Transverse colon (tissue), 3 donors: ENCODE results near the gene C12orf75.

Experiments used
- EP300 ChIP-seq: sonication (generic); formaldehyde crosslinking; IDR thresholded peaks from one replicate; pipeline ENCODE4 v1.6.1; 2017; ENCODE audit warnings: antibody characterized with exemption, low read depth
- TF ChIP-seq, protein P1 (sequence below), 5 experiments: fragments of 200-600 bp in 3 of 5; fragments of 450-650 bp in 2 of 5; sonication (generic) in 3 of 5; IDR thresholded peaks; 1 replicate in 2 of 5; 2 replicates in 3 of 5; pipeline ENCODE4 v1.5.1; 2016 to 2017; ENCODE audit warnings: antibody characterized with exemption in 5 of 5, inconsistent platforms in 3 of 5, mild to moderate bottlenecking in 2 of 5, moderate library complexity in 1 of 5

GRCh38 chr12:105368047-105368646, 37.7 kb downstream of the C12orf75 start:
- no peak for TF ChIP-seq EP300
- TF ChIP-seq, protein P1, sequence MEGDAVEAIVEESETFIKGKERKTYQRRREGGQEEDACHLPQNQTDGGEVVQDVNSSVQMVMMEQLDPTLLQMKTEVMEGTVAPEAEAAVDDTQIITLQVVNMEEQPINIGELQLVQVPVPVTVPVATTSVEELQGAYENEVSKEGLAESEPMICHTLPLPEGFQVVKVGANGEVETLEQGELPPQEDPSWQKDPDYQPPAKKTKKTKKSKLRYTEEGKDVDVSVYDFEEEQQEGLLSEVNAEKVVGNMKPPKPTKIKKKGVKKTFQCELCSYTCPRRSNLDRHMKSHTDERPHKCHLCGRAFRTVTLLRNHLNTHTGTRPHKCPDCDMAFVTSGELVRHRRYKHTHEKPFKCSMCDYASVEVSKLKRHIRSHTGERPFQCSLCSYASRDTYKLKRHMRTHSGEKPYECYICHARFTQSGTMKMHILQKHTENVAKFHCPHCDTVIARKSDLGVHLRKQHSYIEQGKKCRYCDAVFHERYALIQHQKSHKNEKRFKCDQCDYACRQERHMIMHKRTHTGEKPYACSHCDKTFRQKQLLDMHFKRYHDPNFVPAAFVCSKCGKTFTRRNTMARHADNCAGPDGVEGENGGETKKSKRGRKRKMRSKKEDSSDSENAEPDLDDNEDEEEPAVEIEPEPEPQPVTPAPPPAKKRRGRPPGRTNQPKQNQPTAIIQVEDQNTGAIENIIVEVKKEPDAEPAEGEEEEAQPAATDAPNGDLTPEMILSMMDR (IDR thresholded peaks at IDR 0.05): no peak
